GM19468 (cell line): Measurements from ENCODE around the gene CYP26C1.

Experiments used
- ATAC-seq: cut with Tn5 transposase; IDR thresholded peaks from one replicate; pipeline ENCODE4 v1.9.1; 2021; ENCODE audit warnings: mild to moderate bottlenecking, moderate library complexity, moderate number of reproducible peaks; ENCODE audit not compliant: unreplicated experiment; ENCODE audit errors: extremely low read depth

The CYP26C1 gene

GRCh38 chr10:93059975-93060886 lies at the start of gene CYP26C1:
TSS of gene CYP26C1 (plus strand) at chr10:93060798. CDS start at chr10:93061264, 466 bp downstream.
- no peak for ATAC-seq

GRCh38 chr10:93015722-93016121 lies 44.9 kb upstream of the CYP26C1 start:
- ATAC-seq = no peak

- no peak for ATAC-seq
Observed at GRCh38 chr10:93023013-93023650, 37.5 kb upstream of the CYP26C1 start.

- ATAC-seq = no peak
Observed at GRCh38 chr10:93026072-93026471, 34.5 kb upstream of the CYP26C1 start.

- ATAC-seq = no peak
Observed at GRCh38 chr10:93027508-93027907, 33.1 kb upstream of the CYP26C1 start.

GRCh38 chr10:93028883-93029282 lies 31.7 kb upstream of the CYP26C1 start:
- ATAC-seq = no peak

GRCh38 chr10:93030409-93030808 lies 30.2 kb upstream of the CYP26C1 start:
- no peak for ATAC-seq

GRCh38 chr10:93032105-93032808 lies 28.3 kb upstream of the CYP26C1 start:
- no peak for ATAC-seq

GRCh38 chr10:93032809-93033137 lies 27.8 kb upstream of the CYP26C1 start:
- ATAC-seq = no peak

- no peak for ATAC-seq
Observed at GRCh38 chr10:93034426-93034825, 26.2 kb upstream of the CYP26C1 start.

- ATAC-seq = no peak
Observed at GRCh38 chr10:93039110-93039509, 21.5 kb upstream of the CYP26C1 start.

- ATAC-seq = peak; percentile 46
Observed at GRCh38 chr10:93039721-93040120, 20.9 kb upstream of the CYP26C1 start.

- ATAC-seq = no peak
Observed at GRCh38 chr10:93054486-93054885, 6.1 kb upstream of the CYP26C1 start.

- ATAC-seq = no peak
Observed at GRCh38 chr10:93058139-93058538, 2.5 kb upstream of the CYP26C1 start.

GRCh38 chr10:93060887-93061593 lies 442 bp downstream of the CYP26C1 start:
- ATAC-seq = no peak

GRCh38 chr10:93061594-93062513 lies 1.3 kb downstream of the CYP26C1 start:
- no peak for ATAC-seq

GRCh38 chr10:93062514-93063143 lies 2.0 kb downstream of the CYP26C1 start:
- ATAC-seq = no peak

- no peak for ATAC-seq
Observed at GRCh38 chr10:93063144-93063976, 2.8 kb downstream of the CYP26C1 start.
